GM12878 (cell line): Measurements from ENCODE around the gene MAPK8IP3. TPM values are rescaled to one million over a fixed set of nuclear protein-coding genes. Genes with fewer than 3 reads are reported as not detected.
A peak's percentile ranks its signal among the peaks of the same experiment; 100 is the strongest.

Experiments used
- ATAC-seq: fragments of 200-7000 bp; cut with Tn5 transposase; 3 replicates; pipeline ENCODE4 v1.9.1; 2020; ENCODE audit warnings: mild to moderate bottlenecking, moderate library complexity
- BruUV-seq: library from RNA; stranded (reverse); fragments of 400-500 nt; replicated peaks from 2 replicates; lab custom pipeline; 2021; lab: Mats Ljungman, UMichigan
- CTCF ChIA-PET: fragments of 300-600 bp; sonication (Branson Sonifier 250); formaldehyde crosslinking; extraction: SDS; loops from one replicate; lab custom pipeline; 2021; ENCODE audit warnings: inconsistent platforms; lab: Yijun Ruan, JAX
- POLR2A ChIA-PET: fragments of 350-600 bp; formaldehyde crosslinking; extraction: SDS; loops from one replicate; lab custom pipeline; 2021; ENCODE audit warnings: inconsistent platforms; lab: Charles Lee
- RAD21 ChIA-PET: fragments of 300-600 bp; sonication (Branson Sonifier 250); formaldehyde crosslinking; loops from one replicate; lab custom pipeline; 2023; ENCODE audit warnings: antibody characterized with exemption; ENCODE audit not compliant: unreplicated experiment; lab: Charles Lee
- SMC1A ChIA-PET: fragments of 300-600 bp; sonication (Branson Sonifier 250); formaldehyde crosslinking; loops from one replicate; lab custom pipeline; 2023; ENCODE audit not compliant: unreplicated experiment, uncharacterized antibody; lab: Charles Lee
- DNase-seq: peaks from one replicate; pipeline ENCODE4 v3.0.0-alpha.2; 2011; ENCODE audit warnings: low read depth, low spot score
- FAIRE-seq: peaks from 3 replicates; lab custom pipeline; 2011; peaks lifted over from hg19 to GRCh38; lab: Jason Lieb, UNC
- H2AFZ ChIP-seq: 2 replicates; pipeline ENCODE4 v1.6.0; 2011; ENCODE audit warnings: low read depth, low read length, control low read depth; ENCODE audit not compliant: control insufficient read depth
- H3K27ac ChIP-seq: 2 replicates; pipeline ENCODE4 v1.5.1; 2011; ENCODE audit warnings: control low read depth; ENCODE audit not compliant: control insufficient read depth, insufficient read depth
- H3K27me3 ChIP-seq, 2 experiments: replicated peaks in 1 of 2; 2 replicates each; pipeline versions ENCODE4 v1.6.0 to v1.6.1; 2011; ENCODE audit warnings: low read length in 1 of 2; ENCODE audit not compliant: control insufficient read depth in 2 of 2, insufficient read depth in 2 of 2
- H3K36me3 ChIP-seq, 2 experiments: 2 replicates each; pipeline ENCODE4 v1.5.1; 2011; ENCODE audit warnings: low read length in 1 of 2; ENCODE audit not compliant: control insufficient read depth in 2 of 2, insufficient read depth in 2 of 2
- H3K4me1 ChIP-seq: 2 replicates; pipeline ENCODE4 v1.6.1; 2011; ENCODE audit warnings: mild to moderate bottlenecking, low read length, moderate library complexity, mixed read lengths; ENCODE audit not compliant: control insufficient read depth, insufficient read depth
- H3K4me2 ChIP-seq: 2 replicates; pipeline ENCODE4 v1.6.0; 2011; ENCODE audit warnings: control low read depth; ENCODE audit not compliant: control insufficient read depth, insufficient read depth
- H3K4me3 ChIP-seq: fragments of 200-600 bp; sonication (generic); 2 replicates; pipeline ENCODE4 v1.5.1; 2016
- H3K79me2 ChIP-seq: 2 replicates; pipeline ENCODE4 v1.6.0; 2011; ENCODE audit warnings: low read length; ENCODE audit not compliant: control insufficient read depth, insufficient read depth
- H3K9ac ChIP-seq: 2 replicates; pipeline ENCODE4 v1.8.0; 2011; ENCODE audit warnings: low read length, control low read depth, mixed read lengths; ENCODE audit not compliant: control insufficient read depth, insufficient read depth
- H3K9me3 ChIP-seq: replicated peaks from 3 replicates; pipeline ENCODE4 v1.5.1; 2011; ENCODE audit warnings: mild to moderate bottlenecking, low read length; ENCODE audit not compliant: control insufficient read depth, insufficient read depth
- H4K20me1 ChIP-seq: 2 replicates; pipeline ENCODE4 v1.6.0; 2011; ENCODE audit not compliant: control insufficient read depth, insufficient read depth
- BHLHE40 ChIP-seq, 2 experiments: fragments of 450-650 bp in 1 of 2; IDR thresholded peaks; 2 replicates each; pipeline ENCODE4 v1.6.1; 2011 to 2017; ENCODE audit warnings: low read depth in 2 of 2, borderline replicate concordance in 1 of 2, improper control_type of control experiment in 1 of 2, low read length in 1 of 2, mild to moderate bottlenecking in 1 of 2
- CREM ChIP-seq: IDR thresholded peaks from 2 replicates; pipeline ENCODE4 v1.6.1; 2014; ENCODE audit warnings: antibody characterized with exemption, low read depth
- EZH2 ChIP-seq: IDR thresholded peaks from 2 replicates; pipeline ENCODE4 v1.6.1; 2012; ENCODE audit warnings: low read depth, mild to moderate bottlenecking, control low read depth, inconsistent platforms, low read length, borderline replicate concordance; ENCODE audit not compliant: control insufficient read depth
- HCFC1 ChIP-seq: fragments of 150-350 bp; IDR thresholded peaks from 2 replicates; pipeline ENCODE4 v1.6.1; 2014; ENCODE audit warnings: low read length
- MTA3 ChIP-seq: IDR thresholded peaks from 2 replicates; pipeline ENCODE4 v1.6.1; 2012; ENCODE audit warnings: low read length, inconsistent platforms, borderline replicate concordance
- MYC ChIP-seq: IDR thresholded peaks from 2 replicates; pipeline ENCODE4 v1.6.1; 2011; ENCODE audit warnings: mild to moderate bottlenecking, low read length, moderate library complexity, inconsistent platforms; ENCODE audit not compliant: insufficient read depth, insufficient replicate concordance, insufficient read length, severe bottlenecking
- NFXL1 ChIP-seq: fragments of 450-650 bp; IDR thresholded peaks from 2 replicates; pipeline ENCODE4 v1.6.1; 2017; ENCODE audit warnings: antibody characterized with exemption, mild to moderate bottlenecking, borderline replicate concordance
- NFYA ChIP-seq: IDR thresholded peaks from 2 replicates; pipeline ENCODE4 v1.6.1; 2011; ENCODE audit warnings: low read depth, mild to moderate bottlenecking, low read length, improper control_type of control experiment, borderline replicate concordance
- PAX5 ChIP-seq: IDR thresholded peaks from 2 replicates; pipeline ENCODE4 v1.6.1; 2011; ENCODE audit warnings: low read depth, low read length, borderline replicate concordance
- POLR2AphosphoS2 ChIP-seq: IDR thresholded peaks from 2 replicates; pipeline ENCODE4 v1.6.1; 2011; ENCODE audit warnings: low read depth, mild to moderate bottlenecking, low read length, improper control_type of control experiment, moderate library complexity
- RB1 ChIP-seq: fragments of 450-650 bp; formaldehyde crosslinking; IDR thresholded peaks from 2 replicates; pipeline ENCODE4 v1.6.1; 2017; ENCODE audit warnings: mild to moderate bottlenecking, borderline replicate concordance
- SREBF1 ChIP-seq: IDR thresholded peaks from 2 replicates; pipeline ENCODE4 v1.6.1; 2012; ENCODE audit warnings: mild to moderate bottlenecking, low read length
- STAT1 ChIP-seq: fragments of 450-650 bp; conservative IDR thresholded peaks from 2 replicates; pipeline ENCODE4 v1.6.1; 2014; ENCODE audit warnings: antibody characterized with exemption, mild to moderate bottlenecking
- TCF7 ChIP-seq: IDR thresholded peaks from 2 replicates; pipeline ENCODE4 v1.6.1; 2014; ENCODE audit warnings: antibody characterized with exemption, borderline replicate concordance
- YY1 ChIP-seq: IDR thresholded peaks from 2 replicates; pipeline ENCODE4 v1.6.1; 2011; ENCODE audit warnings: low read depth, mild to moderate bottlenecking, low read length
- WGBS: methylation state at CpG from one replicate; pipeline ENCODE4 v1.1.6; 2016; ENCODE audit warnings: low lambda C conversion rate; ENCODE audit not compliant: insufficient replicate concordance, insufficient coverage; ENCODE audit errors: missing lambda C conversion rate; 5-methylcytosine and 5-hydroxymethylcytosine counted together
- in situ Hi-C: fragments of 300-500 bp; cut with MboI; formaldehyde crosslinking; loops from 9 replicates; pipeline ENCODE4 v1.14.3; 2018; ENCODE audit warnings: mixed read lengths
- intact Hi-C: fragments of 100-400 bp; cut with micrococcal nuclease; formaldehyde crosslinking; loops from one replicate; pipeline ENCODE4 v1.14.2; 2022; ENCODE audit not compliant: unreplicated experiment
- polyA plus RNA-seq, 11 experiments: library from polyadenylated mRNA; depleted of rRNA in 4 of 11; unstranded in 6 of 11; stranded (reverse) in 5 of 11; fragments of >200 nt; fragmentation: Nextera tagmentation in 4 of 11; fragmentation: Illumina TruSeq in 1 of 11; extraction: Ambion mirVana in 4 of 11; extraction: Trizol in 1 of 11; gene quantifications; 1 replicate in 1 of 11; 2 replicates in 10 of 11; pipeline versions ENCODE4 v1.2.1 to v1.2.3, GENCODE V29; 2011 to 2016; ENCODE audit warnings: inconsistent platforms in 2 of 11, missing spikeins in 2 of 11, low read depth in 1 of 11
- total RNA-seq, 4 experiments: library from RNA; depleted of rRNA in 3 of 4; stranded (reverse); fragments of >200 nt in 3 of 4; fragmentation: Illumina TruSeq in 1 of 4; extraction: Trizol in 1 of 4; gene quantifications; 2 replicates each; pipeline versions ENCODE4 v1.2.1 to v1.2.3, GENCODE V29; 2013 to 2021
- TF ChIP-seq, protein P1 (sequence below): fragments of 450-650 bp; formaldehyde crosslinking; IDR thresholded peaks from 2 replicates; pipeline ENCODE4 v1.4.0; 2020; ENCODE audit warnings: mild to moderate bottlenecking, moderate library complexity
- TF ChIP-seq, protein P2 (sequence below): fragments of 450-650 bp; IDR thresholded peaks from 2 replicates; pipeline ENCODE4 v1.6.1; 2017; ENCODE audit warnings: mild to moderate bottlenecking, moderate library complexity

MAPK8IP3 gene
- total and polyA plus RNA-seq, 10 of the 15 experiments (the other 5 are each of a cell fraction or from before 2014, with no cell fraction given): 0.06 to 67.9 (median 18.2) TPM

DNA sequence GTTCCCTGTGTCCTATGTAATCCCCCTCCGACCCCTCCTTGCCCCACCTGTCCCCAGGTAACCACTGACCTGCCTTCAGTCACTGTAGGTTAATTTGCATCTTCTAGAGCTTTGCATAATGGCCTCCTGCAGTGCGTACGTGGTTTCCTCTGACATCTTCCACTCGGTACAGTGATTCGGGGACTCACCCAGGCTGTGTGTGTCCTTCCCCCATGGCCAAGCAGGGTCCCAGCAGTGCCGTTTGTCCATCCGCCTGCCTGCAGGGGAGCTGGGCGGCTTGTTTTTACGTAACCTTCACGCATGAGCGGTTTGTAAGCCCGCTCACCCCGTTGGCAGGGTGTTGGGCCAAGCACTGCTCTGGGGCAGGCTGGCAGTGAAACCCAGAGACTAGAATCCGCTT, 7.9 kb downstream of the MAPK8IP3 start:
- Histone ChIP-seq H3K9ac (peak overlapping the region; percentile 73), H3K27ac (peak overlapping the region; percentile 88), H4K20me1 (no peaks in the 10 kb centered on the region), H3K4me2 (peak overlapping the region; percentile 99), H3K79me2 (peaks cover 44% of the 10 kb centered on the region), H3K27me3 (no peaks in the 10 kb centered on the region), H2AFZ (peak overlapping the region; percentile 73), H3K4me1 (peaks cover 37% of the 10 kb centered on the region), H3K4me3 (peak overlapping the region; percentile 68), H3K9me3 (no peaks in the 10 kb centered on the region), H3K36me3 (no peaks in the 10 kb centered on the region; a peak in 2 of 4 replicates)
- no TSS peak for BruUV-seq
- RAD21 ChIA-PET: no interaction called here
- CTCF ChIA-PET: no interaction called here
- peak; percentile 93 for ATAC-seq
- FAIRE-seq: peak; percentile 78
- intact Hi-C loops: no loop called here
- WGBS: 2% methylated on average over 14 of the region's 14 CpGs
- in situ Hi-C loops: loop anchor here (5.0 kb wide), 1 partner anchor 58 kb away; the partner anchor contains the start of genes EME2, MRPS34 and NME3
- POLR2A ChIA-PET: interaction anchor here (1.0 kb wide), 1 partner anchor 11 kb away, joined by 4 read pairs; no protein-coding TSS in a partner anchor
- peak; percentile 39 for DNase-seq
- SMC1A ChIA-PET: no interaction called here
- TF ChIP-seq, protein P1, sequence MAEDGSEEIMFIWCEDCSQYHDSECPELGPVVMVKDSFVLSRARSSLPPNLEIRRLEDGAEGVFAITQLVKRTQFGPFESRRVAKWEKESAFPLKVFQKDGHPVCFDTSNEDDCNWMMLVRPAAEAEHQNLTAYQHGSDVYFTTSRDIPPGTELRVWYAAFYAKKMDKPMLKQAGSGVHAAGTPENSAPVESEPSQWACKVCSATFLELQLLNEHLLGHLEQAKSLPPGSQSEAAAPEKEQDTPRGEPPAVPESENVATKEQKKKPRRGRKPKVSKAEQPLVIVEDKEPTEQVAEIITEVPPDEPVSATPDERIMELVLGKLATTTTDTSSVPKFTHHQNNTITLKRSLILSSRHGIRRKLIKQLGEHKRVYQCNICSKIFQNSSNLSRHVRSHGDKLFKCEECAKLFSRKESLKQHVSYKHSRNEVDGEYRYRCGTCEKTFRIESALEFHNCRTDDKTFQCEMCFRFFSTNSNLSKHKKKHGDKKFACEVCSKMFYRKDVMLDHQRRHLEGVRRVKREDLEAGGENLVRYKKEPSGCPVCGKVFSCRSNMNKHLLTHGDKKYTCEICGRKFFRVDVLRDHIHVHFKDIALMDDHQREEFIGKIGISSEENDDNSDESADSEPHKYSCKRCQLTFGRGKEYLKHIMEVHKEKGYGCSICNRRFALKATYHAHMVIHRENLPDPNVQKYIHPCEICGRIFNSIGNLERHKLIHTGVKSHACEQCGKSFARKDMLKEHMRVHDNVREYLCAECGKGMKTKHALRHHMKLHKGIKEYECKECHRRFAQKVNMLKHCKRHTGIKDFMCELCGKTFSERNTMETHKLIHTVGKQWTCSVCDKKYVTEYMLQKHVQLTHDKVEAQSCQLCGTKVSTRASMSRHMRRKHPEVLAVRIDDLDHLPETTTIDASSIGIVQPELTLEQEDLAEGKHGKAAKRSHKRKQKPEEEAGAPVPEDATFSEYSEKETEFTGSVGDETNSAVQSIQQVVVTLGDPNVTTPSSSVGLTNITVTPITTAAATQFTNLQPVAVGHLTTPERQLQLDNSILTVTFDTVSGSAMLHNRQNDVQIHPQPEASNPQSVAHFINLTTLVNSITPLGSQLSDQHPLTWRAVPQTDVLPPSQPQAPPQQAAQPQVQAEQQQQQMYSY (CRISPR knock-in tag): no peak
- peak; percentile 78 for TF ChIP-seq YY1
- no peak for TF ChIP-seq MYC
- no peak for TF ChIP-seq NFXL1
- no peak for TF ChIP-seq TCF7
- no peak for TF ChIP-seq STAT1
- no peak for TF ChIP-seq HCFC1
- TF ChIP-seq, protein P2, sequence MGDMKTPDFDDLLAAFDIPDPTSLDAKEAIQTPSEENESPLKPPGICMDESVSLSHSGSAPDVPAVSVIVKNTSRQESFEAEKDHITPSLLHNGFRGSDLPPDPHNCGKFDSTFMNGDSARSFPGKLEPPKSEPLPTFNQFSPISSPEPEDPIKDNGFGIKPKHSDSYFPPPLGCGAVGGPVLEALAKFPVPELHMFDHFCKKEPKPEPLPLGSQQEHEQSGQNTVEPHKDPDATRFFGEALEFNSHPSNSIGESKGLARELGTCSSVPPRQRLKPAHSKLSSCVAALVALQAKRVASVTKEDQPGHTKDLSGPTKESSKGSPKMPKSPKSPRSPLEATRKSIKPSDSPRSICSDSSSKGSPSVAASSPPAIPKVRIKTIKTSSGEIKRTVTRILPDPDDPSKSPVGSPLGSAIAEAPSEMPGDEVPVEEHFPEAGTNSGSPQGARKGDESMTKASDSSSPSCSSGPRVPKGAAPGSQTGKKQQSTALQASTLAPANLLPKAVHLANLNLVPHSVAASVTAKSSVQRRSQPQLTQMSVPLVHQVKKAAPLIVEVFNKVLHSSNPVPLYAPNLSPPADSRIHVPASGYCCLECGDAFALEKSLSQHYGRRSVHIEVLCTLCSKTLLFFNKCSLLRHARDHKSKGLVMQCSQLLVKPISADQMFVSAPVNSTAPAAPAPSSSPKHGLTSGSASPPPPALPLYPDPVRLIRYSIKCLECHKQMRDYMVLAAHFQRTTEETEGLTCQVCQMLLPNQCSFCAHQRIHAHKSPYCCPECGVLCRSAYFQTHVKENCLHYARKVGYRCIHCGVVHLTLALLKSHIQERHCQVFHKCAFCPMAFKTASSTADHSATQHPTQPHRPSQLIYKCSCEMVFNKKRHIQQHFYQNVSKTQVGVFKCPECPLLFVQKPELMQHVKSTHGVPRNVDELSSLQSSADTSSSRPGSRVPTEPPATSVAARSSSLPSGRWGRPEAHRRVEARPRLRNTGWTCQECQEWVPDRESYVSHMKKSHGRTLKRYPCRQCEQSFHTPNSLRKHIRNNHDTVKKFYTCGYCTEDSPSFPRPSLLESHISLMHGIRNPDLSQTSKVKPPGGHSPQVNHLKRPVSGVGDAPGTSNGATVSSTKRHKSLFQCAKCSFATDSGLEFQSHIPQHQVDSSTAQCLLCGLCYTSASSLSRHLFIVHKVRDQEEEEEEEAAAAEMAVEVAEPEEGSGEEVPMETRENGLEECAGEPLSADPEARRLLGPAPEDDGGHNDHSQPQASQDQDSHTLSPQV: no peak
- no peak for TF ChIP-seq EZH2
- peak; percentile 18; the same call in 1 of the 2 replicates for TF ChIP-seq CREM
- no peak for TF ChIP-seq NFYA
- no peak for TF ChIP-seq MTA3
- no peak for TF ChIP-seq RB1
- peak in 1 of 2 experiments; percentile 18; a peak in 1 of 4 replicates for TF ChIP-seq BHLHE40 (IDR thresholded peaks at IDR 0.05; ENCODE audit: borderline replicate concordance in 1 of 2, low read depth in 2 of 2, low read length in 1 of 2)
- no peak for TF ChIP-seq SREBF1
- TF ChIP-seq PAX5: peak; percentile 98
- no peak for TF ChIP-seq POLR2AphosphoS2
